ENCODE results near the gene GCHFR.
A peak's percentile ranks its signal among the peaks of the same experiment; 100 is the strongest.

The GCHFR gene

DNA sequence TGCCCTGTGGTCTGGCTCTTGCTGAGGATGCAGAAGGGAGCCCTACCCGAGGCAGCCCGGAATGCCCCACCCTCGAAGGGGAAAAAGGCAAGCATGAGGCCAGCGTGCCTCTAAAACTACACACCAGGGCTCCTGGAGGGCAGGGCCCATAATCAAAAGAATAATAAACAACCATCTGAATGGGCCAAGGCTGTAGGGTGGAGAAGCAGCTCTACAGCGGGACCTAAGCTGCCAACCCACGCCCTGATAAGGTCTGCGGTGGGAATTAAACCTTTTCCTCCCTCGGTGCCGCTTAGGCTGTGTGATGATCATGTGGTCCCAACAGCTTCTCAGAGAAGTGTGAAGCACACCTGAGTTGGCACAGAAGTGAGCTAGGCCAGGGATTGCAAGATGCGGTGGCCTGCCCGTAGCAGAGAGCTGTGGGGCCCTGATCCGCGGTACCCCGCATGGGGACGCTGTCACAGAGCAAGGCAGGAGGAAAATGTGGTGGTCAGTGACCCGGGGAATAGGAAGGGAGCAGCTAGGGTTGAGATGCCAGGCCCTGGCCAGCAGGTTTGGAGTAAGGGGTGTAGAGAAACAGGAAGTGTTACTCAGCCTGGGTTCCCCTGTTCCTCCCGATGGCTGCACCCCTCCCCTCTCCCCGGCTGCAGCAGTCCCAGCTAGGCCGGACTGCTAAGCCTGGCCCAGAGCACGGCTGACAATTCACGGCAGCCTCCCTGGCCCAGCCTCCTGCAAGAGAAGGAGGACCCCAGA is 4.8 kb downstream of the GCHFR start (continued):
- TF ChIP-seq, protein P1, sequence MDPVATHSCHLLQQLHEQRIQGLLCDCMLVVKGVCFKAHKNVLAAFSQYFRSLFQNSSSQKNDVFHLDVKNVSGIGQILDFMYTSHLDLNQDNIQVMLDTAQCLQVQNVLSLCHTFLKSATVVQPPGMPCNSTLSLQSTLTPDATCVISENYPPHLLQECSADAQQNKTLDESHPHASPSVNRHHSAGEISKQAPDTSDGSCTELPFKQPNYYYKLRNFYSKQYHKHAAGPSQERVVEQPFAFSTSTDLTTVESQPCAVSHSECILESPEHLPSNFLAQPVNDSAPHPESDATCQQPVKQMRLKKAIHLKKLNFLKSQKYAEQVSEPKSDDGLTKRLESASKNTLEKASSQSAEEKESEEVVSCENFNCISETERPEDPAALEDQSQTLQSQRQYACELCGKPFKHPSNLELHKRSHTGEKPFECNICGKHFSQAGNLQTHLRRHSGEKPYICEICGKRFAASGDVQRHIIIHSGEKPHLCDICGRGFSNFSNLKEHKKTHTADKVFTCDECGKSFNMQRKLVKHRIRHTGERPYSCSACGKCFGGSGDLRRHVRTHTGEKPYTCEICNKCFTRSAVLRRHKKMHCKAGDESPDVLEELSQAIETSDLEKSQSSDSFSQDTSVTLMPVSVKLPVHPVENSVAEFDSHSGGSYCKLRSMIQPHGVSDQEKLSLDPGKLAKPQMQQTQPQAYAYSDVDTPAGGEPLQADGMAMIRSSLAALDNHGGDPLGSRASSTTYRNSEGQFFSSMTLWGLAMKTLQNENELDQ (tag by site-specific recombination; IDR thresholded peaks at IDR 0.05; ENCODE audit: low read depth): no peak
- TF ChIP-seq KLF1 (tag by site-specific recombination; IDR thresholded peaks at IDR 0.05) (peak; percentile 98), ZBTB8A (tag by site-specific recombination; IDR thresholded peaks at IDR 0.05) (peak; percentile 76), ZNF138 (tag by site-specific recombination; IDR thresholded peaks at IDR 0.05; ENCODE audit: borderline replicate concordance) (no peak), FEZF1 (tag by site-specific recombination; IDR thresholded peaks at IDR 0.05) (peak; percentile 84), ZNF701 (tag by site-specific recombination; IDR thresholded peaks at IDR 0.05) (no peak), ZNF2 (tag by site-specific recombination; IDR thresholded peaks at IDR 0.05) (0 out of 2 replicates have a peak, but pooled peaks have one; percentile 14), ZNF175 (tag by site-specific recombination; IDR thresholded peaks at IDR 0.05) (no peak), ZNF311 (tag by site-specific recombination; IDR thresholded peaks at IDR 0.05; ENCODE audit: borderline replicate concordance) (no peak), GLIS1 (tag by site-specific recombination; IDR thresholded peaks at IDR 0.05) (peak; percentile 64), KLF7 (tag by site-specific recombination; IDR thresholded peaks at IDR 0.05; ENCODE audit: borderline replicate concordance) (peak; percentile 81; the same call in 1 of the 2 replicates), ZNF239 (tag by site-specific recombination; IDR thresholded peaks at IDR 0.05) (peak; percentile 99), KLF8 (tag by site-specific recombination; IDR thresholded peaks at IDR 0.05) (no peak), ZIC2 (tag by site-specific recombination; IDR thresholded peaks at IDR 0.05) (peak; percentile 67), ZNF394 (tag by site-specific recombination; IDR thresholded peaks at IDR 0.05; ENCODE audit: borderline replicate concordance) (0 out of 2 replicates have a peak, but pooled peaks have one; percentile 25), ZNF202 (tag by site-specific recombination; IDR thresholded peaks at IDR 0.05; ENCODE audit: borderline replicate concordance) (no peak), ZBTB48 (tag by site-specific recombination; IDR thresholded peaks at IDR 0.05) (no peak), BCL11A (tag by site-specific recombination; IDR thresholded peaks at IDR 0.05; ENCODE audit: low read depth) (no peak), ZNF626 (tag by site-specific recombination; IDR thresholded peaks at IDR 0.05) (no peak), ZNF121 (tag by site-specific recombination; IDR thresholded peaks at IDR 0.05) (peak; percentile 95), ZNF837 (tag by site-specific recombination; IDR thresholded peaks at IDR 0.05) (no peak), ZNF211 (tag by site-specific recombination; IDR thresholded peaks at IDR 0.05; ENCODE audit: low read depth) (no peak), HOXA7 (CRISPR knock-in tag; IDR thresholded peaks at IDR 0.05; ENCODE audit: borderline replicate concordance) (no peak), KLF16 (tag by site-specific recombination; IDR thresholded peaks at IDR 0.05) (no peak), HOXD13 (CRISPR knock-in tag; IDR thresholded peaks at IDR 0.05; ENCODE audit: borderline replicate concordance) (no peak), ZNF266 (tag by site-specific recombination; IDR thresholded peaks at IDR 0.05; ENCODE audit: low read depth) (no peak), ZNF660 (tag by site-specific recombination; IDR thresholded peaks at IDR 0.05) (no peak)
- TF ChIP-seq, protein P2, sequence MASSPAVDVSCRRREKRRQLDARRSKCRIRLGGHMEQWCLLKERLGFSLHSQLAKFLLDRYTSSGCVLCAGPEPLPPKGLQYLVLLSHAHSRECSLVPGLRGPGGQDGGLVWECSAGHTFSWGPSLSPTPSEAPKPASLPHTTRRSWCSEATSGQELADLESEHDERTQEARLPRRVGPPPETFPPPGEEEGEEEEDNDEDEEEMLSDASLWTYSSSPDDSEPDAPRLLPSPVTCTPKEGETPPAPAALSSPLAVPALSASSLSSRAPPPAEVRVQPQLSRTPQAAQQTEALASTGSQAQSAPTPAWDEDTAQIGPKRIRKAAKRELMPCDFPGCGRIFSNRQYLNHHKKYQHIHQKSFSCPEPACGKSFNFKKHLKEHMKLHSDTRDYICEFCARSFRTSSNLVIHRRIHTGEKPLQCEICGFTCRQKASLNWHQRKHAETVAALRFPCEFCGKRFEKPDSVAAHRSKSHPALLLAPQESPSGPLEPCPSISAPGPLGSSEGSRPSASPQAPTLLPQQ (tag by site-specific recombination; IDR thresholded peaks at IDR 0.05): peak; percentile 45; the same call in 1 of the 2 replicates
- TF ChIP-seq, protein P3, sequence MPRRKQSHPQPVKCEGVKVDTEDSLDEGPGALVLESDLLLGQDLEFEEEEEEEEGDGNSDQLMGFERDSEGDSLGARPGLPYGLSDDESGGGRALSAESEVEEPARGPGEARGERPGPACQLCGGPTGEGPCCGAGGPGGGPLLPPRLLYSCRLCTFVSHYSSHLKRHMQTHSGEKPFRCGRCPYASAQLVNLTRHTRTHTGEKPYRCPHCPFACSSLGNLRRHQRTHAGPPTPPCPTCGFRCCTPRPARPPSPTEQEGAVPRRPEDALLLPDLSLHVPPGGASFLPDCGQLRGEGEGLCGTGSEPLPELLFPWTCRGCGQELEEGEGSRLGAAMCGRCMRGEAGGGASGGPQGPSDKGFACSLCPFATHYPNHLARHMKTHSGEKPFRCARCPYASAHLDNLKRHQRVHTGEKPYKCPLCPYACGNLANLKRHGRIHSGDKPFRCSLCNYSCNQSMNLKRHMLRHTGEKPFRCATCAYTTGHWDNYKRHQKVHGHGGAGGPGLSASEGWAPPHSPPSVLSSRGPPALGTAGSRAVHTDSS (tag by site-specific recombination; IDR thresholded peaks at IDR 0.05): no peak
- TF ChIP-seq, protein P4, sequence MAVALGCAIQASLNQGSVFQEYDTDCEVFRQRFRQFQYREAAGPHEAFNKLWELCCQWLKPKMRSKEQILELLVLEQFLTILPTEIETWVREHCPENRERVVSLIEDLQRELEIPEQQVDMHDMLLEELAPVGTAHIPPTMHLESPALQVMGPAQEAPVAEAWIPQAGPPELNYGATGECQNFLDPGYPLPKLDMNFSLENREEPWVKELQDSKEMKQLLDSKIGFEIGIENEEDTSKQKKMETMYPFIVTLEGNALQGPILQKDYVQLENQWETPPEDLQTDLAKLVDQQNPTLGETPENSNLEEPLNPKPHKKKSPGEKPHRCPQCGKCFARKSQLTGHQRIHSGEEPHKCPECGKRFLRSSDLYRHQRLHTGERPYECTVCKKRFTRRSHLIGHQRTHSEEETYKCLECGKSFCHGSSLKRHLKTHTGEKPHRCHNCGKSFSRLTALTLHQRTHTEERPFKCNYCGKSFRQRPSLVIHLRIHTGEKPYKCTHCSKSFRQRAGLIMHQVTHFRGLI (tag by site-specific recombination; IDR thresholded peaks at IDR 0.05): no peak
- TF ChIP-seq, protein P5, sequence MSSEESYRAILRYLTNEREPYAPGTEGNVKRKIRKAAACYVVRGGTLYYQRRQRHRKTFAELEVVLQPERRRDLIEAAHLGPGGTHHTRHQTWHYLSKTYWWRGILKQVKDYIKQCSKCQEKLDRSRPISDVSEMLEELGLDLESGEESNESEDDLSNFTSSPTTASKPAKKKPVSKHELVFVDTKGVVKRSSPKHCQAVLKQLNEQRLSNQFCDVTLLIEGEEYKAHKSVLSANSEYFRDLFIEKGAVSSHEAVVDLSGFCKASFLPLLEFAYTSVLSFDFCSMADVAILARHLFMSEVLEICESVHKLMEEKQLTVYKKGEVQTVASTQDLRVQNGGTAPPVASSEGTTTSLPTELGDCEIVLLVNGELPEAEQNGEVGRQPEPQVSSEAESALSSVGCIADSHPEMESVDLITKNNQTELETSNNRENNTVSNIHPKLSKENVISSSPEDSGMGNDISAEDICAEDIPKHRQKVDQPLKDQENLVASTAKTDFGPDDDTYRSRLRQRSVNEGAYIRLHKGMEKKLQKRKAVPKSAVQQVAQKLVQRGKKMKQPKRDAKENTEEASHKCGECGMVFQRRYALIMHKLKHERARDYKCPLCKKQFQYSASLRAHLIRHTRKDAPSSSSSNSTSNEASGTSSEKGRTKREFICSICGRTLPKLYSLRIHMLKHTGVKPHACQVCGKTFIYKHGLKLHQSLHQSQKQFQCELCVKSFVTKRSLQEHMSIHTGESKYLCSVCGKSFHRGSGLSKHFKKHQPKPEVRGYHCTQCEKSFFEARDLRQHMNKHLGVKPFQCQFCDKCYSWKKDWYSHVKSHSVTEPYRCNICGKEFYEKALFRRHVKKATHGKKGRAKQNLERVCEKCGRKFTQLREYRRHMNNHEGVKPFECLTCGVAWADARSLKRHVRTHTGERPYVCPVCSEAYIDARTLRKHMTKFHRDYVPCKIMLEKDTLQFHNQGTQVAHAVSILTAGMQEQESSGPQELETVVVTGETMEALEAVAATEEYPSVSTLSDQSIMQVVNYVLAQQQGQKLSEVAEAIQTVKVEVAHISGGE (tag by site-specific recombination; conservative IDR thresholded peaks at IDR 0.05; ENCODE audit: low read depth): peak; percentile 49; the same call in 1 of the 2 replicates

All from HEK293 (cell line).